ENCODE measurements around the gene RNASE11.
"Not testable (repeated sequence)": the region's sequence is repeated elsewhere in the genome, so short reads cannot be mapped to it uniquely, and the experiment has no call there.

The RNASE11 gene
- 0 to 0.03 (median 0) reads per million in 18 experiments for total RNA-seq

- DNase-seq: no peak
Measured at GRCh38 chr14:20587489-20588154, at the start of gene RNASE11. Gene RNASE11, minus strand, starts transcription at chr14:20588001.

DNA sequence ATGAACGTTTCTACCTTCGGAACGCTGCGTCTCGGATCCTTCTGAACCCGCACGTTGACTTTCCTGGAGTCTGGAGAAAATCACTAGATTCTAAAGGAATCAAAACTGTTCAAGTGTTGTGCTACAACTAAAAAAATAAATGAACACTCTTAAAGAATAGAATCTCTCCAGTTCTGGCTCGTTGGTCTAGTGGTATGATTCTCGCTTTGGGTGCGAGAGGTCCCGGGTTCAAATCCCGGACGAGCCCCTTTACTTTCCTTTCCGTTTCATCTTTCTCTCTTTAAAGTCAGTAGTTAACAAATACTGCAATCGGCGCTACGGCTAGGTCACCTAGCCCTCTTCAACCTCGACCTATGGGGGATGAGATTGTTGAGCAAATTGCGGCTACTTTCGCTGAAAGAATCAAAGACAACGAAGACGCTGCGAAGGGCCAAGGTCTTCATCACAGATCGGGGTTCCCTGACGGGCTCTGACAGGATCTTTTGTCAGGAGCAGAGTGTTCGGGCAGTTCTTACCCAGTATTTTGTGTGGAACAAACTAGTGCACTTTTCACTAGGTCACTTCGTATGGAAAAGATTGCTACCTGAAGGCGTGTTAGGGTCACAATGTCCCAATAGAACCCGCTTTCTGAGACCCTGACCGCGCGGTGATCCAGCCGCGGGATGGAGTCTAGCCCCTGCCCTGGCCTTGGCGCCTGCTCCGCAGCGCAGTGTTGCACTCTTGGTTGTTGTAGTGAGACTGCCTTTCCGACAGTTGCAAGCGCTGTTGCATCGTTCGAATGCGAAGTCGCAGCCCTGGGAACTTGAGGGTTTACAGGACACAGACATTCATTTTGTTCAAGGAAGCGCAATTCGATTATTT, 45.3 kb upstream of the RNASE11 start:
- peak; percentile 63 to 72 for DNase-seq

GRCh38 chr14:20632448-20632830, 44.6 kb upstream of the RNASE11 start:
- no peak for DNase-seq

GRCh38 chr14:20631880-20632389, 44.1 kb upstream of the RNASE11 start:
- DNase-seq: peak; percentile 22 to 51

- DNase-seq: peak; percentile 44 to 55
Measured at GRCh38 chr14:20631023-20631879, 43.5 kb upstream of the RNASE11 start.

DNA sequence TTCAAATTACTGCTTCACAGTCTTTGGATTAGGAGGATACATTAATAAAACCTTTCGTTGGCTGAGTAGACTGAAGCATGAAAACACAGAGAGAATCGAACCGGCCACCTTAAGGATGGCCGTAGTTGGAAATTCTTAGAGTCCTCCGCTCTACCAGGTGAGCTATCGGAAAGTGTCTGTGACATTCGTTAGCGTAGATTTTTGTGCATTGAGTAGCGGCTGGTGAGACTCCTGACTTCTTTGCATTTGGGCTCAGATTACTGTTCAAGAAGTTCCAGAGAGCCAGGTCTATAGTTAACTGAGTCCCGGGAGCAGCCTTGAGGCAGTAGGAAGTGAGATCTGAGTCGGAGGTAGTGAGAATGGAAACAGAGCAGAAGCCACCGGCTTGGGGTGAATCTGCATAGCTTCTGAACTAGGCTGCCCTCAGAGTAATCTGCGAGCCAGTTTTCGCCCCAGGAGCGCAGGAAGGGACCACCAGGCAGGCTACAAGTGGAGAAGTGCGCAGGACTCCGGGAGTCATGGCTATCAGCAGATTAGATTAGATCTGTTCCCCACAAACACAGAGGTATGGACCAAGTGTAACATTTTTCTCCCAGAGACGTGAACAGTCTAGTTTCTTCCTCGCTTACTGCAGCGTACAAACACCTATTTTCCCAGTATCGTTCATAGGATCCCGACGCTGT, 42.7 kb upstream of the RNASE11 start:
- DNase-seq: peak in 1 of 2 donors; percentile 11

GRCh38 chr14:20628063-20628854, 40.5 kb upstream of the RNASE11 start:
- DNase-seq: no peak

- no peak for DNase-seq
Measured at GRCh38 chr14:20627346-20628027, 39.7 kb upstream of the RNASE11 start.

GRCh38 chr14:20626274-20626673, 38.5 kb upstream of the RNASE11 start:
- no peak for DNase-seq

DNA sequence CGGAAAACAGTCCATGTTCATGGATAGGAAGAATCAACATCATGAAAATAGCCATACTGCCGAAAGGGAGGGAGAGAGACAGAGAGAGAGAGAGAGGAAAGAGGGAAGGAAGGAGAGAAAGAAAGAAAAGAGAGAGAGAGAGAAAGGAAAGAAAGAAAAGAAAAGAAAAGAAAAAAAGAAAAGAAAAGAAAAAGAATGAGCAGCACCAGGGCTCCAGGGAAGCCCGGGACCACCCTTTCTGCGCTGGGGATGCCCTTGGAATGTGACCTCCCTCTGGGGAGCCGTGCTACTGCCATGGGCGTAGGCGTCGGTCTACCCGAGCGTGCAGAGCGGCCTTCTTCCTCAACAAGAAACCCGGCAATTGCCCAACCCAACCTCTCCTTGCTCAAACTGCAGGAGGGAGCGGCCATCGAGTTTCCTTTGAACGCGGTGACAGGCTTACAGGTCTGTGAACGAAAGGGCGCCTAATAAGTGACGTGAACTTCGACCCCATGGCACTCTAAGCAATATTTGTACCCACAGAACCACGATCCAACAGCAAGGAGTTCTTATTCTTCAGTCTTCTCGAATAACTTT, 36.8 kb upstream of the RNASE11 start:
- DNase-seq: peak; percentile 90 to 96

- DNase-seq: peak; percentile 45 to 57
Measured at GRCh38 chr14:20623798-20624197, 36.0 kb upstream of the RNASE11 start.

DNA sequence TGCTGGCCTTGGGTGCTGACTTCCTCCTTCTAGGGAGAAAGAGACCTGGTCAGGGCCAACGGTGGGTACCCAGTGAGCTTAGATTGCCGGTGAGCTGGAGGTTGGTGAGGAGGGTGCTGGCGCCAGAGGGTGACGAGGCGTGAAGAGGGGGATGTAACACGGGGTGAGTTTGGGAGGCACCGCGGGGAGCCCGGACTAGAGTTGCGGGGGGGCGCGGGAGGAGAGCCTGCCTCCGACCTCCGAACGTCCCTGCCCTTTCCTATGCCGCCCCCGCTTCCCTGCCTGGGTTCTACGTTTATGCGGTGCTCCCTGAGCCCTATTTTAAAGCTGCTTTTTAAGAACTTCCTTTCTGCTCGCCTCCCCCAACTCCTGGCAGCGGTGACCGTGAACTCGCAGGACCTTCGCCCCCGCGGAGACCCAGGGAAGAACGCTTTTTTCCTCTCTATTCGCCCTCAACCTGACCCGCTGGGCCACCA, 35.1 kb upstream of the RNASE11 start:
- peak in 1 of 2 donors; percentile 22 for DNase-seq

- DNase-seq: no peak
Measured at GRCh38 chr14:20620798-20621478, 33.1 kb upstream of the RNASE11 start.

DNA sequence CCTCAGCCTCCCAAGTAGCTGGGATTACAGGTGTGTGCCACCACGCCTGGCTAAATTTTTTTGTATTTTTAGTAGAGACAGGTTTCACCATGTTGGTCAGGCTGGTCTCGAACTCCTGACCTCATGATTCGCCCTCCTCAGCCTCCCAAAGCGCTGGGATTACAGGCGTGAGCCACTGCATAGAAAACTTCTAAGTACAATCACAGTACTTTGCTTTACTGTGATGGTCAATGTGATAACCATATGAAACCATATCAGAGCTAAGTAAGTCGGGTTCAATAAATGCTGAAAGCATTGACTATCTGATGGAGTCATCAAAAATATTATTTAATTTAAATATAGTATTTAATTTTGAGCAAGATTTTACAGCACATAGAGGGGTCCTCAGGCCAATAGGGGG, 31.9 kb upstream of the RNASE11 start:
- not testable (repeated sequence) for DNase-seq

- DNase-seq: peak; percentile 26 to 67
Measured at GRCh38 chr14:20618271-20618749, 30.5 kb upstream of the RNASE11 start.

GRCh38 chr14:20617138-20618003, 29.6 kb upstream of the RNASE11 start:
- DNase-seq: peak in 1 of 2 donors; percentile 41

DNA sequence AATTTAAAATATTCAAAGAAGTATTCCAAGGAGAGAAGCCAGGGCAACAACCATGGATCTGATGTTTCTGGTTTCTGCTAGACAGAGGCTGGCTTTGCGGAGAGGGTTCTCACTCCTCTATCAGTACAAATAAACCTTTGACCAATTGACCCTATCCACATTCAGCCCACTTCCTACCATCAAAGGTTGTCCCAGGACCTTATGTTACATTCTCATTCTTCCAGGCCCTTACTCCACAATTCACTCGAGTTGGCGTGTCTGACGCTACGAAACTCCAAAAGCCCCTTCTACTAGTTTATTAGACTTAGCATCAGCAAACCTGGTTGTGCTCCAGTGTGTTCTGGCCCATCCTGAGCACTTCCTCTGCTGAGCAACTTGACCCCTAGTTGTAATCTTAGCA, 28.2 kb upstream of the RNASE11 start:
- DNase-seq: no peak
